ENCODE measurements around the gene C10orf53. TPM values are rescaled to one million over a fixed set of nuclear protein-coding genes. Genes with fewer than 3 reads are reported as not detected.
A peak's percentile ranks its signal among the peaks of the same experiment; 100 is the strongest.

The C10orf53 gene
- total RNA-seq, 4 donors from 2014 or later = not detected

DNA sequence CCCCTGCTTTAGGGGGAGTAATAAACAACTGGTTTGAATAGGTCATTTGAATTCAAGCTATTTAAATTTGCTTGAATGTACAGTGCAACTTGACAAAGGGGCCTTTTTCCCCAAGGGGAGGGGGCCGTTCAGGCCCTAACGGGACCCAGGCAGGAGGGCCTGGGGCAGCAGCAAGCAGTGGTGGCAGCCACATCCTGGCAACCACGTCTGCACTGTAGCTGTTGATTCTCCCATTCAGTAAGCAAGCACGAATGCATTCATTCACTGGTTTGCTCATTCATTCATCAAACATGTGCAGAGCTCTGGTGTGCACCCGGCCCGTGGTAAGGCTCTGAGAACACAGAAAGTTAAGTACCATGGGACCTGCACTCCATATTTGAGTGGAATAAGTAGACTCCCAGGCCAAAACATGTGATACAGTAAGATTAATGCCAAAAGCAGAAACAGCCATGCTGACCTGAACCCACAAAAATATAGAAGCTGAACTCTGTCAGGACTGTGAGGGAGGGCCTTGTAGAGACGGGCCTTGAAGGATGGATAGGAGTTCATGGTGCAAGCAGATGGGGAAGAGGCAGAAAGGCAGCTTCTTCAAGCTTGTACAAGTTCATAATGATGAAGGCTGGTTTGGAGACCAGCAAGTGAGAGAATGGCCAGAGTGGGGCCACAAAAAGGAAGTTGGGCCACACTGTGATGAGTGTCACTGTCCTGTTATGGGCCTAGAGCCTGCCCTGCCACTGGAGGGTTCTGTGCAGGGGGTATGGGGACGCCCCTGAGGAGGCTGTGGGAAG lies 29.3 kb upstream of the C10orf53 start:
- Histone ChIP-seq H3K4me3 (no peak overlapping the region), H3K27me3 (peaks cover 23% of the 10 kb centered on the region), H3K4me1 (no peaks in the 10 kb centered on the region), H3K27ac (no peak overlapping the region), H3K9me3 (no peaks in the 10 kb centered on the region), H3K36me3 (no peaks in the 10 kb centered on the region)
- no peak for DNase-seq (ENCODE audit: low spot score in 2 of 2)
- WGBS = 55% methylated on average over 8 of the region's 8 CpGs
- TF ChIP-seq, protein P1, sequence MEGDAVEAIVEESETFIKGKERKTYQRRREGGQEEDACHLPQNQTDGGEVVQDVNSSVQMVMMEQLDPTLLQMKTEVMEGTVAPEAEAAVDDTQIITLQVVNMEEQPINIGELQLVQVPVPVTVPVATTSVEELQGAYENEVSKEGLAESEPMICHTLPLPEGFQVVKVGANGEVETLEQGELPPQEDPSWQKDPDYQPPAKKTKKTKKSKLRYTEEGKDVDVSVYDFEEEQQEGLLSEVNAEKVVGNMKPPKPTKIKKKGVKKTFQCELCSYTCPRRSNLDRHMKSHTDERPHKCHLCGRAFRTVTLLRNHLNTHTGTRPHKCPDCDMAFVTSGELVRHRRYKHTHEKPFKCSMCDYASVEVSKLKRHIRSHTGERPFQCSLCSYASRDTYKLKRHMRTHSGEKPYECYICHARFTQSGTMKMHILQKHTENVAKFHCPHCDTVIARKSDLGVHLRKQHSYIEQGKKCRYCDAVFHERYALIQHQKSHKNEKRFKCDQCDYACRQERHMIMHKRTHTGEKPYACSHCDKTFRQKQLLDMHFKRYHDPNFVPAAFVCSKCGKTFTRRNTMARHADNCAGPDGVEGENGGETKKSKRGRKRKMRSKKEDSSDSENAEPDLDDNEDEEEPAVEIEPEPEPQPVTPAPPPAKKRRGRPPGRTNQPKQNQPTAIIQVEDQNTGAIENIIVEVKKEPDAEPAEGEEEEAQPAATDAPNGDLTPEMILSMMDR (IDR thresholded peaks at IDR 0.05) = no peak
- TF ChIP-seq EP300 (IDR thresholded peaks at IDR 0.05) (no peak), POLR2AphosphoS5 (IDR thresholded peaks at IDR 0.05) (no peak), POLR2A (IDR thresholded peaks at IDR 0.05) (no peak)

DNA sequence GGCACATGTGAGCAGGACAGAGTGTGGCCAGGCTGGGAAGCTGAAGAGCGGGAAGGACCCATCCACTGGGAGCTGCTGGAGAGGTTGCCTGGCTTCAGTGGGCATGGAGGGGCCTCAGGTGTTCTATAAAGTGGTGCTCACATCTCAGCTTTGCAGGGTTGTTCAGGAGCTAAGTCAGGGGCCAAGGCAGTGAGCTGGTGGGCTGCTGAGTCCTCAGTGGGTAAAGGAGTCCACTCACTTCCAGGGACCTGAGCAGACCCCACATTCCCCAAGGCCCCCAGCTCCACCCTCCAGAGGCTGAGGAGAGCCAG lies 28.8 kb upstream of the C10orf53 start:
- Histone ChIP-seq H3K9me3 (no peaks in the 10 kb centered on the region), H3K36me3 (no peaks in the 10 kb centered on the region), H3K27ac (no peak overlapping the region), H3K4me1 (no peaks in the 10 kb centered on the region), H3K27me3 (peaks cover 18% of the 10 kb centered on the region), H3K4me3 (no peak overlapping the region)
- TF ChIP-seq EP300 (IDR thresholded peaks at IDR 0.05) = no peak
- TF ChIP-seq POLR2AphosphoS5 (IDR thresholded peaks at IDR 0.05) = no peak
- TF ChIP-seq, protein P1 (IDR thresholded peaks at IDR 0.05) = no peak
- no peak for TF ChIP-seq POLR2A (IDR thresholded peaks at IDR 0.05)
- WGBS = 100% methylated on average over 1 of the region's 1 CpG
- peak in 1 of 2 donors; percentile 54 for DNase-seq (ENCODE audit: low spot score in 2 of 2)

DNA sequence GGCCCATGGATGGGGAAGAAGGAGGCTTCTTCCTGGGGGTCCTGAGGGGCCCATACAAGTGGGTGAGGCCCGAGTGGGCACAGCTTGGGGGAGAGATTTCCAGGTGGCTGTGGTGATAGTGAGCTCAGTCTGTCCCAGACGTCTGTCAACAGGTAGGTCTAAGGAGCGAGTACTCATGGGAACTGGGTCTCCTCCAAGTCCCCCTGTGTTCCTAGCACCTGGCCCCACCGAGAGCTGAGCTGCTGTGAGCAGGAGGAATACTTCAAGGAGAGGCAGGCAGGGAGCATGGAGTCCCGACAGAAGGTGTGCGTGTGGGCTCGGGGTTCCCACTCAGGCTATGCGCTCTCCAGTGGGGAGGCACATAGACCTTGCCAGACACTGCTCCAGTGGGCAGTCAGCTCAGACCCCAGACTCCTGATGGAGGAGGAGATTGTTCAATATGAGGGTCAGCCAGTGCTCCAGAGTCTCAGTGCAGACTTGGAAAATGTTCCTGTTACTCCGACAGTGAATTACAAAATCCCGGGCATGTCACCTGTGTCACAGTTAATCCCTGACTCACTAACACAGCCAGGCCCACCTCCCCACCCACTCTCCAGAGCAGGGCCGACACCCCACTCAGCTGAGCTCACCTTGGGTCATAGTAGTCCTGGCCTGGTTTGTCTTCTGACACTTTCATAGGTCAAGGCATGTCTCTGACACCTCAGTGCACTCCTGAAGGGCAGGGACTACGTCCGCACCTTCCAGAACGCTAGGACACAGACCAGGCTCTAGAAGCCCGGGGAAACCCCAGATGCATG lies 28.2 kb upstream of the C10orf53 start:
- Histone ChIP-seq H3K36me3 (no peaks in the 10 kb centered on the region), H3K4me3 (no peak overlapping the region), H3K27ac (no peak overlapping the region), H3K9me3 (no peaks in the 10 kb centered on the region), H3K27me3 (peaks cover 17% of the 10 kb centered on the region), H3K4me1 (no peaks in the 10 kb centered on the region)
- peak in 1 of 2 donors; percentile 60 for DNase-seq (ENCODE audit: low spot score in 2 of 2)
- 84% methylated on average over 15 of the region's 15 CpGs for WGBS
- no peak for TF ChIP-seq EP300 (IDR thresholded peaks at IDR 0.05)
- TF ChIP-seq POLR2AphosphoS5 (IDR thresholded peaks at IDR 0.05) = no peak
- TF ChIP-seq, protein P1 (IDR thresholded peaks at IDR 0.05) = no peak
- no peak for TF ChIP-seq POLR2A (IDR thresholded peaks at IDR 0.05)

DNA sequence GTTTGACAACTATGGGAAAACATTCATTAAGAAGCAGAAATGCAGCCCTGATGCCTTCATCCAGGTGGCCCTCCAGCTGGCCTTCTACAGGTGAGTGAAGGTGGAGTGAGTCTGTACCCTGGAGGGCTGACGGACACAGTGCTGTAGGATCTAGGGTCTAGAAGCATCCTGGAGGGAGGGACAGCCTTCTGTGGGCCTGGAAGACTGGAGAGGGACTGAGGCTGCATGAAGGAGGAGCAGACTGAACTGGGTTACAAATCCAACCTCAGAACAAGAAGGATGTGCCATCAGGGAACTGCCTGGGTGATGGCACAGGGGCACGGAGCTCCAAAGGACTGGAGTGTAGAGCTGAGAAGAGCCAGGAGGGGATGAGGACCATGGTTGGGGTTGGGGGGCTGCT lies 27.5 kb upstream of the C10orf53 start:
- H3K9me3 ChIP-seq = no peaks in the 10 kb centered on the region
- peak in 1 of 2 donors; percentile 55 for DNase-seq (ENCODE audit: low spot score in 2 of 2)
- no peak for TF ChIP-seq POLR2AphosphoS5 (IDR thresholded peaks at IDR 0.05)
- TF ChIP-seq, protein P1 (IDR thresholded peaks at IDR 0.05) = no peak
- no peak for TF ChIP-seq EP300 (IDR thresholded peaks at IDR 0.05)
- no peak for TF ChIP-seq POLR2A (IDR thresholded peaks at IDR 0.05)
- peaks cover 17% of the 10 kb centered on the region for H3K27me3 ChIP-seq
- H3K27ac ChIP-seq = no peak overlapping the region
- H3K4me3 ChIP-seq = no peak overlapping the region
- no peaks in the 10 kb centered on the region for H3K4me1 ChIP-seq
- WGBS = 88% methylated on average over 2 of the region's 2 CpGs
- H3K36me3 ChIP-seq = no peaks in the 10 kb centered on the region

All from suprapubic skin (tissue), 4 donors.